ENCODE data around the gene C22orf23.

Gene C22orf23

GRCh38 chr22:37990301-37990700 is 36.9 kb upstream of the C22orf23 start:
- TF ChIP-seq CTBP1 (IDR thresholded peaks at IDR 0.05; ENCODE audit: borderline replicate concordance) (no peak), HDGF (IDR thresholded peaks at IDR 0.05; ENCODE audit: borderline replicate concordance) (no peak), FOXK2 (IDR thresholded peaks at IDR 0.05) (no peak), SP1 (IDR thresholded peaks at IDR 0.05) (no peak), PKNOX1 (IDR thresholded peaks at IDR 0.05) (no peak), TARDBP (IDR thresholded peaks at IDR 0.05) (no peak), FOXM1 (IDR thresholded peaks at IDR 0.05; ENCODE audit: borderline replicate concordance) (no peak), SUZ12 (IDR thresholded peaks at IDR 0.05) (no peak), NFRKB (IDR thresholded peaks at IDR 0.05) (no peak), LEF1 (IDR thresholded peaks at IDR 0.05; ENCODE audit: borderline replicate concordance) (no peak), ZNF384 (IDR thresholded peaks at IDR 0.05) (no peak), BHLHE40 (IDR thresholded peaks at IDR 0.05; ENCODE audit: borderline replicate concordance) (no peak), FOXA1 (IDR thresholded peaks at IDR 0.05) (no peak), ARNT (IDR thresholded peaks at IDR 0.05) (no peak), L3MBTL2 (conservative IDR thresholded peaks at IDR 0.05) (no peak), ELF4 (IDR thresholded peaks at IDR 0.05) (no peak)
- DNase-seq (ENCODE audit: extremely low spot score): no peak
- ChIA-PET POLR2A (no interaction called here), CTCF (no interaction called here)

- ChIA-PET POLR2A (interaction anchor here (0.9 kb wide), 1 partner anchor 83 kb away, joined by 3 read pairs; the partner anchor contains the start of gene MICALL1), CTCF (no interaction called here)
- TF ChIP-seq ELF4 (IDR thresholded peaks at IDR 0.05): no peak
- no peak for TF ChIP-seq ARNT (IDR thresholded peaks at IDR 0.05)
- no peak for TF ChIP-seq FOXM1 (IDR thresholded peaks at IDR 0.05; ENCODE audit: borderline replicate concordance)
- TF ChIP-seq PKNOX1 (IDR thresholded peaks at IDR 0.05): no peak
- TF ChIP-seq SUZ12 (IDR thresholded peaks at IDR 0.05): no peak
- TF ChIP-seq CTBP1 (IDR thresholded peaks at IDR 0.05; ENCODE audit: borderline replicate concordance): no peak
- no peak for TF ChIP-seq FOXK2 (IDR thresholded peaks at IDR 0.05)
- TF ChIP-seq ZNF384 (IDR thresholded peaks at IDR 0.05): no peak
- TF ChIP-seq BHLHE40 (IDR thresholded peaks at IDR 0.05; ENCODE audit: borderline replicate concordance): no peak
- TF ChIP-seq FOXA1 (IDR thresholded peaks at IDR 0.05): no peak
- TF ChIP-seq L3MBTL2 (conservative IDR thresholded peaks at IDR 0.05): no peak
- TF ChIP-seq SP1 (IDR thresholded peaks at IDR 0.05): no peak
- TF ChIP-seq HDGF (IDR thresholded peaks at IDR 0.05; ENCODE audit: borderline replicate concordance): no peak
- DNase-seq (ENCODE audit: extremely low spot score): no peak
Measured at GRCh38 chr22:37989146-37990045, 36.0 kb upstream of the C22orf23 start.

GRCh38 chr22:37986371-37986770 is 33.0 kb upstream of the C22orf23 start:
- TF ChIP-seq ARNT (IDR thresholded peaks at IDR 0.05) (no peak), ELF4 (IDR thresholded peaks at IDR 0.05) (no peak), HDGF (IDR thresholded peaks at IDR 0.05; ENCODE audit: borderline replicate concordance) (no peak), FOXM1 (IDR thresholded peaks at IDR 0.05; ENCODE audit: borderline replicate concordance) (no peak), SP1 (IDR thresholded peaks at IDR 0.05) (no peak), SUZ12 (IDR thresholded peaks at IDR 0.05) (no peak), LEF1 (IDR thresholded peaks at IDR 0.05; ENCODE audit: borderline replicate concordance) (no peak), BHLHE40 (IDR thresholded peaks at IDR 0.05; ENCODE audit: borderline replicate concordance) (no peak), NFRKB (IDR thresholded peaks at IDR 0.05) (no peak), FOXK2 (IDR thresholded peaks at IDR 0.05) (no peak), TARDBP (IDR thresholded peaks at IDR 0.05) (no peak), PKNOX1 (IDR thresholded peaks at IDR 0.05) (no peak)
- CTCF ChIA-PET: no interaction called here
- POLR2A ChIA-PET: no interaction called here
- no peak for DNase-seq (ENCODE audit: extremely low spot score)

- CTCF ChIA-PET: no interaction called here
- POLR2A ChIA-PET: no interaction called here
- TF ChIP-seq ELF4 (IDR thresholded peaks at IDR 0.05) (no peak), L3MBTL2 (conservative IDR thresholded peaks at IDR 0.05) (no peak), FOXK2 (IDR thresholded peaks at IDR 0.05) (no peak), LEF1 (IDR thresholded peaks at IDR 0.05; ENCODE audit: borderline replicate concordance) (no peak), ZNF384 (IDR thresholded peaks at IDR 0.05) (no peak), PKNOX1 (IDR thresholded peaks at IDR 0.05) (no peak), TARDBP (IDR thresholded peaks at IDR 0.05) (no peak), BHLHE40 (IDR thresholded peaks at IDR 0.05; ENCODE audit: borderline replicate concordance) (no peak), FOXM1 (IDR thresholded peaks at IDR 0.05; ENCODE audit: borderline replicate concordance) (no peak), NFRKB (IDR thresholded peaks at IDR 0.05) (no peak), FOXA1 (IDR thresholded peaks at IDR 0.05) (no peak), SUZ12 (IDR thresholded peaks at IDR 0.05) (no peak)
- DNase-seq (ENCODE audit: extremely low spot score): no peak
Measured at GRCh38 chr22:37985751-37986281, 32.4 kb upstream of the C22orf23 start.

- no peak for DNase-seq (ENCODE audit: extremely low spot score)
- TF ChIP-seq SP1 (IDR thresholded peaks at IDR 0.05): no peak
- TF ChIP-seq TARDBP (IDR thresholded peaks at IDR 0.05): no peak
- no peak for TF ChIP-seq CTBP1 (IDR thresholded peaks at IDR 0.05; ENCODE audit: borderline replicate concordance)
- no peak for TF ChIP-seq BHLHE40 (IDR thresholded peaks at IDR 0.05; ENCODE audit: borderline replicate concordance)
- TF ChIP-seq ELF4 (IDR thresholded peaks at IDR 0.05): no peak
- no peak for TF ChIP-seq ZNF384 (IDR thresholded peaks at IDR 0.05)
- no peak for TF ChIP-seq PKNOX1 (IDR thresholded peaks at IDR 0.05)
- no peak for TF ChIP-seq FOXA1 (IDR thresholded peaks at IDR 0.05)
- TF ChIP-seq FOXM1 (IDR thresholded peaks at IDR 0.05; ENCODE audit: borderline replicate concordance): no peak
- TF ChIP-seq SUZ12 (IDR thresholded peaks at IDR 0.05): no peak
- no peak for TF ChIP-seq ARNT (IDR thresholded peaks at IDR 0.05)
- no peak for TF ChIP-seq LEF1 (IDR thresholded peaks at IDR 0.05; ENCODE audit: borderline replicate concordance)
- no peak for TF ChIP-seq FOXK2 (IDR thresholded peaks at IDR 0.05)
- no peak for TF ChIP-seq HDGF (IDR thresholded peaks at IDR 0.05; ENCODE audit: borderline replicate concordance)
- TF ChIP-seq NFRKB (IDR thresholded peaks at IDR 0.05): no peak
- no peak for TF ChIP-seq L3MBTL2 (conservative IDR thresholded peaks at IDR 0.05)
- ChIA-PET POLR2A (no interaction called here), CTCF (no interaction called here)
Measured at GRCh38 chr22:37985050-37985585, 31.7 kb upstream of the C22orf23 start.

Data from HEK293T (cell line).